HG03280 (cell line): ENCODE results near the gene LRRC36.

Source experiments
- ATAC-seq: cut with Tn5 transposase; IDR thresholded peaks from one replicate; pipeline ENCODE4 v1.9.1; 2021; ENCODE audit warnings: mild to moderate bottlenecking, moderate library complexity; ENCODE audit not compliant: unreplicated experiment

LRRC36 gene

GRCh38 chr16:67326472-67327309 lies at the start of gene LRRC36, which contains the start of gene KCTD19:
LRRC36 (plus strand) TSS chr16:67326815; CDS start chr16:67326863, 48 bp downstream.
KCTD19 (minus strand) TSS chr16:67326741; CDS start chr16:67326707, 34 bp downstream.
- ATAC-seq, result no peak

GRCh38 chr16:67277294-67277998 lies 49.2 kb upstream of the LRRC36 start:
- ATAC-seq, result no peak

- ATAC-seq, result no peak
Measured at GRCh38 chr16:67277999-67278772, 48.4 kb upstream of the LRRC36 start.

- peak; percentile 38 for ATAC-seq
Measured at GRCh38 chr16:67278773-67279295, 47.8 kb upstream of the LRRC36 start.

GRCh38 chr16:67279296-67280089 lies 47.1 kb upstream of the LRRC36 start, which contains the start of gene PLEKHG4:
PLEKHG4 (plus strand) TSS chr16:67279532; CDS start chr16:67280045, 513 bp downstream.
- ATAC-seq, result peak; percentile 82

GRCh38 chr16:67280090-67281015 lies 46.3 kb upstream of the LRRC36 start:
- no peak for ATAC-seq

- no peak for ATAC-seq
Measured at GRCh38 chr16:67281536-67282446, 44.8 kb upstream of the LRRC36 start.

GRCh38 chr16:67282447-67282805 lies 44.2 kb upstream of the LRRC36 start:
- no peak for ATAC-seq

GRCh38 chr16:67283039-67283825 lies 43.4 kb upstream of the LRRC36 start:
- no peak for ATAC-seq

GRCh38 chr16:67283826-67284555 lies 42.6 kb upstream of the LRRC36 start:
- no peak for ATAC-seq

- ATAC-seq, result no peak
Measured at GRCh38 chr16:67284699-67285646, 41.6 kb upstream of the LRRC36 start.

GRCh38 chr16:67286441-67287235 lies 40.0 kb upstream of the LRRC36 start:
- ATAC-seq, result no peak

- no peak for ATAC-seq
Measured at GRCh38 chr16:67287960-67288359, 38.7 kb upstream of the LRRC36 start.

- no peak for ATAC-seq
Measured at GRCh38 chr16:67291461-67291860, 35.2 kb upstream of the LRRC36 start.
